WTC11 (cell line): ENCODE data around the gene PPP3CA. TPM values are rescaled to one million over a fixed set of nuclear protein-coding genes. Genes with fewer than 3 reads are reported as not detected.

Experiments used
- ATAC-seq: fragments of 200-7000 bp; cut with Tn5 transposase; 2 replicates; pipeline ENCODE4 v1.10.0; 2021; ENCODE audit warnings: mild to moderate bottlenecking, moderate library complexity
- CTCF ChIA-PET: fragments of 300-600 bp; sonication (Branson Sonifier 250); formaldehyde crosslinking; loops from one replicate; lab custom pipeline; 2021; ENCODE audit warnings: antibody characterized with exemption; lab: Charles Lee
- POLR2A ChIA-PET: fragments of 350-600 bp; sonication (Branson Sonifier 250); formaldehyde crosslinking; loops from one replicate; lab custom pipeline; 2021; ENCODE audit warnings: antibody characterized with exemption; lab: Charles Lee
- DNase-seq: peaks from one replicate; pipeline ENCODE4 v3.0.0; 2021; ENCODE audit warnings: low spot score
- H3K27ac Mint-ChIP-seq: 2 replicates; pipeline ENCODE4 v1.8.0; 2021; ENCODE audit warnings: mixed read lengths
- H3K27me3 Mint-ChIP-seq: 2 replicates; pipeline ENCODE4 v1.8.0; 2021; ENCODE audit warnings: low read depth, mild to moderate bottlenecking, moderate library complexity, mixed read lengths
- H3K36me3 Mint-ChIP-seq: 2 replicates; pipeline ENCODE4 v1.8.0; 2021; ENCODE audit warnings: mixed read lengths
- H3K4me1 Mint-ChIP-seq: 2 replicates; pipeline ENCODE4 v1.8.0; 2022; ENCODE audit warnings: mixed read lengths
- H3K4me3 Mint-ChIP-seq: 2 replicates; pipeline ENCODE4 v1.8.0; 2021; ENCODE audit warnings: mild to moderate bottlenecking, moderate library complexity, mixed read lengths
- H3K9me3 Mint-ChIP-seq: 2 replicates; pipeline ENCODE4 v1.8.0; 2021; ENCODE audit warnings: mixed read lengths
- ATF6 ChIP-seq: sonication (generic); formaldehyde crosslinking; IDR thresholded peaks from 2 replicates; pipeline ENCODE4 v1.8.1; 2023; ENCODE audit warnings: mild to moderate bottlenecking, missing genetic modification reagents
- CREB1 ChIP-seq: sonication (generic); formaldehyde crosslinking; IDR thresholded peaks from 2 replicates; pipeline ENCODE4 v1.8.0; 2023; ENCODE audit warnings: mild to moderate bottlenecking, missing genetic modification reagents
- CREM ChIP-seq: sonication (generic); formaldehyde crosslinking; IDR thresholded peaks from 2 replicates; pipeline ENCODE4 v1.8.1; 2022; ENCODE audit warnings: mild to moderate bottlenecking, missing genetic modification reagents, moderate library complexity
- E2F4 ChIP-seq: sonication (generic); formaldehyde crosslinking; IDR thresholded peaks from 2 replicates; pipeline ENCODE4 v1.8.1; 2022; ENCODE audit warnings: low read depth, mild to moderate bottlenecking, moderate library complexity, missing genetic modification reagents, borderline replicate concordance
- ELF4 ChIP-seq: sonication (generic); formaldehyde crosslinking; IDR thresholded peaks from 2 replicates; pipeline ENCODE4 v1.8.1; 2022; ENCODE audit warnings: low read depth, mild to moderate bottlenecking, moderate library complexity, missing genetic modification reagents
- FOXK1 ChIP-seq: sonication (generic); formaldehyde crosslinking; IDR thresholded peaks from 2 replicates; pipeline ENCODE4 v1.8.0; 2022; ENCODE audit warnings: mild to moderate bottlenecking, moderate library complexity, missing genetic modification reagents
- FOXP1 ChIP-seq: sonication (generic); formaldehyde crosslinking; IDR thresholded peaks from 2 replicates; pipeline ENCODE4 v1.8.0; 2022; ENCODE audit warnings: missing genetic modification reagents, mild to moderate bottlenecking, moderate library complexity, borderline replicate concordance
- GRHL2 ChIP-seq: fragments of 250-450 bp; sonication (Bioruptor Pico); IDR thresholded peaks from 2 replicates; pipeline ENCODE4 v1.8.0; 2022; ENCODE audit warnings: mild to moderate bottlenecking, moderate library complexity; ENCODE audit not compliant: insufficient replicate concordance, severe bottlenecking
- IRF1 ChIP-seq: sonication (generic); formaldehyde crosslinking; IDR thresholded peaks from 2 replicates; pipeline ENCODE4 v1.8.0; 2023; ENCODE audit warnings: missing genetic modification reagents
- MAX ChIP-seq: sonication (generic); formaldehyde crosslinking; IDR thresholded peaks from 2 replicates; pipeline ENCODE4 v1.8.0; 2022; ENCODE audit warnings: mild to moderate bottlenecking, missing genetic modification reagents
- MXD4 ChIP-seq: fragments of 250-450 bp; sonication (Bioruptor Pico); IDR thresholded peaks from 2 replicates; pipeline ENCODE4 v1.8.0; 2021; ENCODE audit warnings: mild to moderate bottlenecking, moderate library complexity, borderline replicate concordance
- NR1H2 ChIP-seq: sonication (generic); formaldehyde crosslinking; IDR thresholded peaks from 2 replicates; pipeline ENCODE4 v1.9.0; 2021; ENCODE audit warnings: mild to moderate bottlenecking, moderate library complexity, missing genetic modification reagents
- PRDM15 ChIP-seq: sonication (generic); formaldehyde crosslinking; IDR thresholded peaks from 2 replicates; pipeline ENCODE4 v1.8.0; 2022; ENCODE audit warnings: missing genetic modification reagents
- SMAD4 ChIP-seq: sonication (generic); formaldehyde crosslinking; IDR thresholded peaks from 2 replicates; pipeline ENCODE4 v1.8.0; 2022; ENCODE audit warnings: mild to moderate bottlenecking, missing genetic modification reagents
- SOX15 ChIP-seq: fragments of 250-450 bp; sonication (Bioruptor Pico); IDR thresholded peaks from 2 replicates; pipeline ENCODE4 v1.9.0; 2021; ENCODE audit warnings: mild to moderate bottlenecking
- ZBTB43 ChIP-seq: sonication (generic); formaldehyde crosslinking; IDR thresholded peaks from 2 replicates; pipeline ENCODE4 v1.8.1; 2023; ENCODE audit warnings: mild to moderate bottlenecking, missing genetic modification reagents
- ZNF121 ChIP-seq: sonication (generic); formaldehyde crosslinking; IDR thresholded peaks from 2 replicates; pipeline ENCODE4 v1.8.0; 2023; ENCODE audit warnings: missing genetic modification reagents
- total RNA-seq: library from RNA; stranded (reverse); gene quantifications from 3 replicates; pipeline ENCODE4 v1.2.3, GENCODE V29; 2021

Gene PPP3CA
- total RNA-seq, 1 experiment from 2014 or later: 41.6 TPM

- TF ChIP-seq SMAD4 (CRISPR knock-in tag): no peak
- POLR2A ChIA-PET: no interaction called here
- H3K9me3 Mint-ChIP-seq: no peaks in the 10 kb centered on the region
- no peak overlapping the region for H3K27ac Mint-ChIP-seq
- no peaks in the 10 kb centered on the region for H3K27me3 Mint-ChIP-seq
- no peak overlapping the region for H3K4me3 Mint-ChIP-seq
- CTCF ChIA-PET: interaction anchor here (1.2 kb wide), 1 partner anchor 10 kb away, joined by 4 read pairs; no protein-coding TSS in a partner anchor
- DNase-seq (no peak), ATAC-seq (no peak)
- H3K36me3 Mint-ChIP-seq: no peaks in the 10 kb centered on the region
- peaks cover 29% of the 10 kb centered on the region for H3K4me1 Mint-ChIP-seq
Measured at GRCh38 chr4:101238706-101239105, 108.6 kb downstream of the PPP3CA start.

GRCh38 chr4:101237773-101238172 lies 109.6 kb downstream of the PPP3CA start:
- DNase-seq: no peak
- no peaks in the 10 kb centered on the region for H3K27me3 Mint-ChIP-seq
- ATAC-seq: no peak
- ChIA-PET CTCF (no interaction called here), POLR2A (no interaction called here)
- no peak overlapping the region for H3K27ac Mint-ChIP-seq
- H3K4me1 Mint-ChIP-seq: peaks cover 35% of the 10 kb centered on the region
- no peak overlapping the region for H3K4me3 Mint-ChIP-seq
- H3K9me3 Mint-ChIP-seq: no peaks in the 10 kb centered on the region
- no peaks in the 10 kb centered on the region for H3K36me3 Mint-ChIP-seq
- TF ChIP-seq FOXK1 (no peak), ZBTB43 (CRISPR knock-in tag) (no peak), ELF4 (CRISPR knock-in tag) (no peak), CREB1 (CRISPR knock-in tag) (no peak), NR1H2 (no peak), ZNF121 (no peak), FOXP1 (CRISPR knock-in tag) (no peak), ATF6 (CRISPR knock-in tag) (no peak), GRHL2 (no peak), E2F4 (CRISPR knock-in tag) (no peak), CREM (CRISPR knock-in tag) (no peak), IRF1 (CRISPR knock-in tag) (no peak), PRDM15 (CRISPR knock-in tag) (no peak), MXD4 (no peak), SOX15 (CRISPR knock-in tag) (no peak), SMAD4 (CRISPR knock-in tag) (no peak), MAX (CRISPR knock-in tag) (no peak)
